ENCODE measurements around the gene GSK3B.
A peak's percentile ranks its signal among the peaks of the same experiment; 100 is the strongest.

The GSK3B gene

GRCh38 chr3:120095979-120096426, 1.8 kb upstream of the GSK3B start:
- DNase-seq (ENCODE audit: low read depth in 2 of 2) = no peak

GRCh38 chr3:120095226-120095978, 1.2 kb upstream of the GSK3B start:
- DNase-seq (ENCODE audit: low read depth in 2 of 2) = peak; percentile 84 to 85

GRCh38 chr3:120094776-120095225, 554 bp upstream of the GSK3B start:
- peak in 1 of 2 donors; percentile 94 for DNase-seq (ENCODE audit: low read depth in 2 of 2)

GRCh38 chr3:120093119-120093910, 932 bp downstream of the GSK3B start:
- no peak for DNase-seq (ENCODE audit: low read depth in 2 of 2)

- no peak for DNase-seq (ENCODE audit: low read depth in 2 of 2)
These were observed 1.8 kb downstream of the GSK3B start for GRCh38 chr3:120092474-120092873.

GRCh38 chr3:120090422-120090821, 3.8 kb downstream of the GSK3B start:
- DNase-seq (ENCODE audit: low read depth in 2 of 2) = no peak

- no peak for DNase-seq (ENCODE audit: low read depth in 2 of 2)
These were observed 5.2 kb downstream of the GSK3B start for GRCh38 chr3:120089089-120089488.

GRCh38 chr3:120088622-120089021, 5.6 kb downstream of the GSK3B start:
- DNase-seq (ENCODE audit: low read depth in 2 of 2) = no peak

GRCh38 chr3:120081719-120082118, 12.5 kb downstream of the GSK3B start:
- DNase-seq (ENCODE audit: low read depth in 2 of 2) = no peak

GRCh38 chr3:120080836-120081235, 13.4 kb downstream of the GSK3B start:
- DNase-seq (ENCODE audit: low read depth in 2 of 2) = no peak

GRCh38 chr3:120077731-120078130, 16.5 kb downstream of the GSK3B start:
- DNase-seq (ENCODE audit: low read depth in 2 of 2) = no peak

GRCh38 chr3:120072867-120073525, 21.3 kb downstream of the GSK3B start:
- no peak for DNase-seq (ENCODE audit: low read depth in 2 of 2)

- no peak for DNase-seq (ENCODE audit: low read depth in 2 of 2)
These were observed 23.0 kb downstream of the GSK3B start for GRCh38 chr3:120071259-120071658.

GRCh38 chr3:120070263-120070981, 23.8 kb downstream of the GSK3B start:
- no peak for DNase-seq (ENCODE audit: low read depth in 2 of 2)

GRCh38 chr3:120067083-120067482, 27.2 kb downstream of the GSK3B start:
- no peak for DNase-seq (ENCODE audit: low read depth in 2 of 2)

GRCh38 chr3:120066634-120067033, 27.6 kb downstream of the GSK3B start:
- no peak for DNase-seq (ENCODE audit: low read depth in 2 of 2)

- no peak for DNase-seq (ENCODE audit: low read depth in 2 of 2)
These were observed 29.6 kb downstream of the GSK3B start for GRCh38 chr3:120064641-120065040.

- no peak for DNase-seq (ENCODE audit: low read depth in 2 of 2)
These were observed 31.8 kb downstream of the GSK3B start for GRCh38 chr3:120062474-120062873.

GRCh38 chr3:120059081-120059864, 35.0 kb downstream of the GSK3B start:
- no peak for DNase-seq (ENCODE audit: low read depth in 2 of 2)

GRCh38 chr3:120057626-120058025, 36.6 kb downstream of the GSK3B start:
- no peak for DNase-seq (ENCODE audit: low read depth in 2 of 2)

GRCh38 chr3:120057029-120057428, 37.2 kb downstream of the GSK3B start:
- DNase-seq (ENCODE audit: low read depth in 2 of 2) = no peak
